WERI-Rb-1 (cell line): Measurements from ENCODE around the gene DACH1.

Source experiments
- DNase-seq: peaks from one replicate; pipeline ENCODE4 v3.0.0-alpha.2; 2020
- H3K27ac ChIP-seq: fragments of 250-450 bp; sonication (Bioruptor Pico); 2 replicates; pipeline ENCODE4 v1.5.1; 2020; ENCODE audit warnings: mild to moderate bottlenecking, moderate library complexity
- H3K27me3 ChIP-seq: fragments of 250-450 bp; sonication (Bioruptor Pico); 2 replicates; pipeline ENCODE4 v1.5.1; 2021; ENCODE audit warnings: mild to moderate bottlenecking, low read depth, moderate library complexity; ENCODE audit not compliant: insufficient read depth, severe bottlenecking
- H3K36me3 ChIP-seq: fragments of 250-450 bp; sonication (Bioruptor Pico); 2 replicates; pipeline ENCODE4 v1.5.1; 2020; ENCODE audit warnings: mild to moderate bottlenecking, moderate library complexity
- H3K4me3 ChIP-seq: 2 replicates; pipeline ENCODE4 v1.5.1; 2011; ENCODE audit warnings: low read depth, mild to moderate bottlenecking, control low read depth, low read length
- H3K9me3 ChIP-seq: fragments of 250-450 bp; sonication (Bioruptor Pico); 2 replicates; pipeline ENCODE4 v1.5.1; 2021; ENCODE audit warnings: mild to moderate bottlenecking, moderate library complexity; ENCODE audit not compliant: severe bottlenecking
- CTCF ChIP-seq: IDR thresholded peaks from 2 replicates; pipeline ENCODE4 v1.5.1; 2011; ENCODE audit warnings: low read depth, mild to moderate bottlenecking, control low read depth, inconsistent platforms, low read length

The DACH1 gene

GRCh38 chr13:71871844-71872243, 4.8 kb upstream of the DACH1 start:
- Histone ChIP-seq H3K4me3 (no peak overlapping the region), H3K27me3 (no peaks in the 10 kb centered on the region), H3K27ac (no peak overlapping the region), H3K9me3 (no peaks in the 10 kb centered on the region), H3K36me3 (no peaks in the 10 kb centered on the region)
- TF ChIP-seq CTCF = no peak
- no peak for DNase-seq

- H3K27me3 ChIP-seq = no peaks in the 10 kb centered on the region
- no peaks in the 10 kb centered on the region for H3K9me3 ChIP-seq
- H3K27ac ChIP-seq = no peak overlapping the region
- TF ChIP-seq CTCF = no peak
- no peaks in the 10 kb centered on the region for H3K36me3 ChIP-seq
- H3K4me3 ChIP-seq = no peak overlapping the region
- no peak for DNase-seq
Measured at GRCh38 chr13:71871176-71871754, 4.3 kb upstream of the DACH1 start.

- H3K27ac ChIP-seq = no peak overlapping the region
- H3K27me3 ChIP-seq = no peaks in the 10 kb centered on the region
- no peak for DNase-seq
- TF ChIP-seq CTCF = no peak
- H3K4me3 ChIP-seq = no peak overlapping the region
- H3K9me3 ChIP-seq = no peaks in the 10 kb centered on the region
- peaks cover 4% of the 10 kb centered on the region; the same call in 1 of the 2 replicates for H3K36me3 ChIP-seq
Measured at GRCh38 chr13:71870100-71870499, 3.1 kb upstream of the DACH1 start.

GRCh38 chr13:71869274-71869673, 2.3 kb upstream of the DACH1 start:
- H3K27ac ChIP-seq = no peak overlapping the region
- no peak for DNase-seq
- no peak overlapping the region for H3K4me3 ChIP-seq
- no peaks in the 10 kb centered on the region for H3K9me3 ChIP-seq
- H3K36me3 ChIP-seq = peaks cover 6% of the 10 kb centered on the region; the same call in 1 of the 2 replicates
- H3K27me3 ChIP-seq = no peaks in the 10 kb centered on the region
- no peak for TF ChIP-seq CTCF

GRCh38 chr13:71866335-71867130, 471 bp downstream of the DACH1 start:
- TF ChIP-seq CTCF = no peak
- H3K27ac ChIP-seq = peak overlapping the region; percentile 79

More at GRCh38 chr13:71866335-71867130, 471 bp downstream of the DACH1 start:
- Histone ChIP-seq H3K4me3 (peak overlapping the region; percentile 96), H3K27me3 (no peaks in the 10 kb centered on the region), H3K36me3 (peaks cover 6% of the 10 kb centered on the region; the same call in 1 of the 2 replicates), H3K9me3 (no peaks in the 10 kb centered on the region)
- DNase-seq = peak; percentile 33
